Adrenal gland (tissue), 12 donors: ENCODE measurements around the gene OOSP4A. TPM values are rescaled to one million over a fixed set of nuclear protein-coding genes. Genes with fewer than 3 reads are reported as not detected.
"Not testable (repeated sequence)": the region's sequence is repeated elsewhere in the genome, so short reads cannot be mapped to it uniquely, and the experiment has no call there.

Experiments used
- DNase-seq, 7 donors: peaks; one replicate each; pipeline ENCODE4 v3.0.0-alpha.2; 2019 to 2020
- H3K27ac ChIP-seq, 5 donors: fragments of 200-600 bp; sonication (generic) in 4 of 5; 1 replicate in 3 of 5; 2 replicates in 2 of 5; pipeline versions ENCODE4 v1.5.1 to v1.8.0; 2016 to 2020; ENCODE audit warnings: mild to moderate bottlenecking in 1 of 5
- H3K27me3 ChIP-seq: fragments of 200-600 bp; 2 replicates; pipeline ENCODE4 v1.8.0; 2021
- H3K36me3 ChIP-seq, 2 donors: fragments of 200-600 bp; replicated peaks in 1 of 2; 1 replicate in 1 of 2; 2 replicates in 1 of 2; pipeline versions ENCODE4 v1.5.1 to v1.8.0; 2018 to 2022
- H3K4me1 ChIP-seq, 2 donors: fragments of 200-600 bp; replicated peaks in 1 of 2; 1 replicate in 1 of 2; 2 replicates in 1 of 2; pipeline versions ENCODE4 v1.5.1 to v1.8.0; 2018 to 2021
- H3K4me3 ChIP-seq, 4 donors: fragments of 200-600 bp; sonication (generic) in 3 of 4; one replicate each; pipeline ENCODE4 v1.5.1; 2016 to 2018
- H3K9me3 ChIP-seq, 3 donors: fragments of 200-600 bp; sonication (generic) in 1 of 3; replicated peaks in 1 of 3; 1 replicate in 2 of 3; 2 replicates in 1 of 3; pipeline versions ENCODE4 v1.5.1 to v1.8.0; 2016 to 2021
- CTCF ChIP-seq, 6 experiments: fragments of 450-650 bp in 4 of 6; fragments of 200-600 bp in 2 of 6; sonication (generic) in 1 of 6; IDR thresholded peaks; 1 replicate in 5 of 6; 2 replicates in 1 of 6; pipeline versions ENCODE4 v1.5.1 to v1.8.0; 2016 to 2021; ENCODE audit warnings: antibody characterized with exemption in 6 of 6, mild to moderate bottlenecking in 2 of 6, moderate library complexity in 1 of 6
- POLR2A ChIP-seq, 2 donors: fragments of 450-650 bp; IDR thresholded peaks; one replicate each; pipeline ENCODE4 v1.6.1; 2017; ENCODE audit warnings: antibody characterized with exemption in 2 of 2, mild to moderate bottlenecking in 2 of 2, moderate library complexity in 1 of 2
- WGBS, 4 donors: extraction: QIAGEN DNeasy Blood & Tissue Kit in 2 of 4; methylation state at CpG; one replicate each; pipeline versions ENCODE4 v1.1.5 to v1.1.7; 2013 to 2017; 5-methylcytosine and 5-hydroxymethylcytosine counted together
- intact Hi-C, 2 donors: fragments of 100-400 bp; cut with DNase I; formaldehyde crosslinking; loops; one replicate each; pipeline versions ENCODE4 v1.14.1 to v1.15.0; 2022 to 2023
- polyA plus RNA-seq, 3 donors: library from polyadenylated mRNA; stranded (reverse); fragments of 200-250 nt in 2 of 3; fragments of 350-450 nt in 1 of 3; fragmentation: Illumina TruSeq in 1 of 3; extraction: RNeasy Lipid Tissue Mini Kit (QIAGEN cat#74804) in 1 of 3; gene quantifications; one replicate each; pipeline ENCODE4 v1.2.3, GENCODE V29; 2013 to 2014
- total RNA-seq, 9 donors: library from RNA; depleted of rRNA in 4 of 9; stranded (reverse); fragments of >200 nt in 4 of 9; fragments of 120-200 nt in 1 of 9; fragmentation: NEBNext Ultra II Directional in 1 of 9; extraction: Animal tissue kit (Norgen Biotek cat#: 25700) in 1 of 9; gene quantifications; one replicate each; pipeline versions ENCODE4 v1.1.0 to v1.2.4, GENCODE V29; 2013 to 2023
- donor health status: healthy with polysubstance abuse.
- donor health status: Bipolar disorder and iron deficiency.
- donor health status: DM: yes; HTN: yes; CAD: no.
- donor health status: DM: no; HTN: no; CAD: no.
- donor health status: DM: no; HTN: no; CAD: no.
- donor health status: DM: yes; HTN: yes; CAD: no.

Gene OOSP4A
- total and polyA plus RNA-seq, 12 donors = not detected

- Histone ChIP-seq H3K9me3 (no peaks in the 10 kb centered on the region), H3K4me3 (no peak overlapping the region), H3K27ac (no peak overlapping the region), H3K4me1 (no peaks in the 10 kb centered on the region), H3K27me3 (no peaks in the 10 kb centered on the region), H3K36me3 (no peaks in the 10 kb centered on the region)
- DNase-seq = no peak
- 64 to 75% (median 70%) methylated on average over 5 of the region's 5 CpGs for WGBS, 4 donors
- TF ChIP-seq POLR2A (IDR thresholded peaks at IDR 0.05) (no peak), CTCF (IDR thresholded peaks at IDR 0.05) (no peak)
- intact Hi-C loops = no loop called here
Measured at GRCh38 chr11:59973097-59973496, 9.3 kb downstream of the OOSP4A start.

- Histone ChIP-seq H3K9me3 (no peaks in the 10 kb centered on the region), H3K27me3 (no peaks in the 10 kb centered on the region), H3K4me3 (no peak overlapping the region), H3K27ac (no peak overlapping the region), H3K4me1 (no peaks in the 10 kb centered on the region), H3K36me3 (no peaks in the 10 kb centered on the region)
- DNase-seq = no peak
- TF ChIP-seq POLR2A (IDR thresholded peaks at IDR 0.05) (no peak), CTCF (IDR thresholded peaks at IDR 0.05) (no peak)
- WGBS, 4 donors = 89 to 94% (median 90%) methylated on average over 4 of the region's 4 CpGs
- intact Hi-C loops = no loop called here
Measured at GRCh38 chr11:59981106-59981770, 17.4 kb downstream of the OOSP4A start.

- H3K9me3 ChIP-seq, H3K4me1 ChIP-seq, H3K27me3 ChIP-seq, intact Hi-C loops, DNase-seq, H3K27ac ChIP-seq, H3K4me3 ChIP-seq, H3K36me3 ChIP-seq: not testable (repeated sequence)
- 48 to 66% (median 61%) methylated on average over 4 of the region's 4 CpGs for WGBS, 4 donors
Measured at GRCh38 chr11:59982037-59982436, 18.2 kb downstream of the OOSP4A start.

GRCh38 chr11:59983212-59983611 lies 19.4 kb downstream of the OOSP4A start:
- 69 to 79% (median 76%) methylated on average over 1 of the region's 1 CpG for WGBS, 4 donors
- H3K36me3 ChIP-seq = no peaks in the 10 kb centered on the region
- no peaks in the 10 kb centered on the region for H3K27me3 ChIP-seq
- H3K27ac ChIP-seq = no peak overlapping the region
- H3K4me3 ChIP-seq = no peak overlapping the region
- DNase-seq = no peak
- H3K9me3 ChIP-seq = no peaks in the 10 kb centered on the region
- TF ChIP-seq CTCF (IDR thresholded peaks at IDR 0.05) (no peak), POLR2A (IDR thresholded peaks at IDR 0.05) (no peak)
- H3K4me1 ChIP-seq = no peaks in the 10 kb centered on the region
- intact Hi-C loops = no loop called here

- Histone ChIP-seq H3K36me3 (no peaks in the 10 kb centered on the region), H3K9me3 (no peaks in the 10 kb centered on the region), H3K4me1 (no peaks in the 10 kb centered on the region), H3K27me3 (no peaks in the 10 kb centered on the region), H3K27ac (no peak overlapping the region), H3K4me3 (no peak overlapping the region)
- intact Hi-C loops = no loop called here
- 75 to 84% (median 80%) methylated on average over 3 of the region's 3 CpGs for WGBS, 4 donors
- DNase-seq = no peak
- TF ChIP-seq POLR2A (IDR thresholded peaks at IDR 0.05) (no peak), CTCF (IDR thresholded peaks at IDR 0.05) (no peak)
Measured at GRCh38 chr11:59984368-59984767, 20.5 kb downstream of the OOSP4A start.
